ENCODE measurements around the gene GATAD1.

DNA sequence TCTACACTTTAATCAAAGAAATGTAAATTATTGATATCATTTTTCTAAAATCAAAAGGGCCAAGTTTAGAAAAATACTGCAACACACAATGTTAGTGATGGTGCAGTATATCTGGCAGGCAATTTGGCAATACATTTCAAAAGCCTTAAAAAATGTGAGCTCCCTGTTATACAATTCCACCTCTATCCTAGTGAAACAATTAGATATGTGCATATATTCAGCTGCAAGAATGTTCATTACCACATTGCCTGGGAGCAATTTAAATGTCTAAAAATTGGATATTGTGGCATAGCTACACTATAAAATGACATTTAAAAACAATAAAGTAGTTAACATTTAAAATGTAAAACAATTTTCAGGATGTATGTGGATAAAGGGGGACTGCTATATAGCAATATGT, 40.5 kb downstream of the GATAD1 start:
- TF ChIP-seq, protein P1, sequence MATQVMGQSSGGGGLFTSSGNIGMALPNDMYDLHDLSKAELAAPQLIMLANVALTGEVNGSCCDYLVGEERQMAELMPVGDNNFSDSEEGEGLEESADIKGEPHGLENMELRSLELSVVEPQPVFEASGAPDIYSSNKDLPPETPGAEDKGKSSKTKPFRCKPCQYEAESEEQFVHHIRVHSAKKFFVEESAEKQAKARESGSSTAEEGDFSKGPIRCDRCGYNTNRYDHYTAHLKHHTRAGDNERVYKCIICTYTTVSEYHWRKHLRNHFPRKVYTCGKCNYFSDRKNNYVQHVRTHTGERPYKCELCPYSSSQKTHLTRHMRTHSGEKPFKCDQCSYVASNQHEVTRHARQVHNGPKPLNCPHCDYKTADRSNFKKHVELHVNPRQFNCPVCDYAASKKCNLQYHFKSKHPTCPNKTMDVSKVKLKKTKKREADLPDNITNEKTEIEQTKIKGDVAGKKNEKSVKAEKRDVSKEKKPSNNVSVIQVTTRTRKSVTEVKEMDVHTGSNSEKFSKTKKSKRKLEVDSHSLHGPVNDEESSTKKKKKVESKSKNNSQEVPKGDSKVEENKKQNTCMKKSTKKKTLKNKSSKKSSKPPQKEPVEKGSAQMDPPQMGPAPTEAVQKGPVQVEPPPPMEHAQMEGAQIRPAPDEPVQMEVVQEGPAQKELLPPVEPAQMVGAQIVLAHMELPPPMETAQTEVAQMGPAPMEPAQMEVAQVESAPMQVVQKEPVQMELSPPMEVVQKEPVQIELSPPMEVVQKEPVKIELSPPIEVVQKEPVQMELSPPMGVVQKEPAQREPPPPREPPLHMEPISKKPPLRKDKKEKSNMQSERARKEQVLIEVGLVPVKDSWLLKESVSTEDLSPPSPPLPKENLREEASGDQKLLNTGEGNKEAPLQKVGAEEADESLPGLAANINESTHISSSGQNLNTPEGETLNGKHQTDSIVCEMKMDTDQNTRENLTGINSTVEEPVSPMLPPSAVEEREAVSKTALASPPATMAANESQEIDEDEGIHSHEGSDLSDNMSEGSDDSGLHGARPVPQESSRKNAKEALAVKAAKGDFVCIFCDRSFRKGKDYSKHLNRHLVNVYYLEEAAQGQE (IDR thresholded peaks at IDR 0.05; ENCODE audit: insufficient read depth in 1 of 2, low read depth in 2 of 2, low read length in 2 of 2) = no peak
- no peak for TF ChIP-seq POLR2AphosphoS5 (IDR thresholded peaks at IDR 0.05; ENCODE audit: low read depth, low read length)
- no peak for TF ChIP-seq SIN3A (IDR thresholded peaks at IDR 0.05; ENCODE audit: borderline replicate concordance, insufficient read depth, low read length)
